Keratinocyte (primary cell): ENCODE results near the gene EEF1AKMT2. TPM values are rescaled to one million over a fixed set of nuclear protein-coding genes. Genes with fewer than 3 reads are reported as not detected.
"Not testable (repeated sequence)": the region's sequence is repeated elsewhere in the genome, so short reads cannot be mapped to it uniquely, and the experiment has no call there.

ENCODE experiments used
- DNase-seq: peaks from one replicate; pipeline ENCODE4 v3.0.0-alpha.2; 2011; ENCODE audit warnings: low read depth, missing footprints, low spot score
- FAIRE-seq: peaks from 2 replicates; lab custom pipeline; 2011; peaks lifted over from hg19 to GRCh38; lab: Jason Lieb, UNC
- H2AFZ ChIP-seq: 2 replicates; pipeline ENCODE4 v1.6.0; 2012; ENCODE audit warnings: low read length, control low read depth, inconsistent platforms; ENCODE audit not compliant: control insufficient read depth
- H3K27ac ChIP-seq: 2 replicates; pipeline ENCODE4 v1.5.1; 2011; ENCODE audit warnings: low read length; ENCODE audit not compliant: control insufficient read depth, insufficient read depth
- H3K27me3 ChIP-seq: 3 replicates; pipeline ENCODE4 v1.6.0; 2011; ENCODE audit warnings: low read length; ENCODE audit not compliant: control insufficient read depth, insufficient read depth; ENCODE audit errors: extremely low read depth
- H3K36me3 ChIP-seq, 2 experiments: 2 replicates in 1 of 2; 3 replicates in 1 of 2; pipeline ENCODE4 v1.5.1; 2011; ENCODE audit warnings: low read length in 2 of 2, mild to moderate bottlenecking in 1 of 2; ENCODE audit not compliant: control insufficient read depth in 2 of 2, insufficient read depth in 2 of 2; ENCODE audit errors: extremely low read depth in 1 of 2
- H3K4me1 ChIP-seq: 3 replicates; pipeline ENCODE4 v1.5.1; 2011; ENCODE audit warnings: low read length; ENCODE audit not compliant: control insufficient read depth, insufficient read depth; ENCODE audit errors: extremely low read depth
- H3K4me2 ChIP-seq: 3 replicates; pipeline ENCODE4 v1.6.0; 2011; ENCODE audit warnings: low read depth, low read length; ENCODE audit not compliant: control insufficient read depth, insufficient read depth; ENCODE audit errors: extremely low read depth
- H3K4me3 ChIP-seq, 3 experiments: fragments of 200-600 bp in 1 of 3; sonication (generic) in 1 of 3; 2 replicates in 2 of 3; 3 replicates in 1 of 3; pipeline ENCODE4 v1.5.1; 2011 to 2016; ENCODE audit warnings: low read length in 3 of 3, mild to moderate bottlenecking in 3 of 3, control low read depth in 2 of 3, inconsistent platforms in 1 of 3, low read depth in 1 of 3, mixed read lengths in 1 of 3, mixed run types in 1 of 3, moderate library complexity in 1 of 3; ENCODE audit not compliant: control insufficient read depth in 2 of 3, insufficient read depth in 2 of 3; ENCODE audit errors: extremely low read depth in 1 of 3
- H3K79me2 ChIP-seq: 2 replicates; pipeline ENCODE4 v1.6.0; 2012; ENCODE audit warnings: low read length; ENCODE audit not compliant: control insufficient read depth, insufficient read depth
- H3K9ac ChIP-seq: 3 replicates; pipeline ENCODE4 v1.6.0; 2011; ENCODE audit warnings: low read length; ENCODE audit not compliant: control insufficient read depth, insufficient read depth; ENCODE audit errors: extremely low read depth
- H3K9me1 ChIP-seq: 3 replicates; pipeline ENCODE4 v1.6.0; 2011; ENCODE audit warnings: low read length; ENCODE audit not compliant: control insufficient read depth, insufficient read depth; ENCODE audit errors: extremely low read depth
- H3K9me3 ChIP-seq: 2 replicates; pipeline ENCODE4 v1.5.1; 2012; ENCODE audit warnings: low read depth, low read length; ENCODE audit not compliant: control insufficient read depth
- H4K20me1 ChIP-seq: 3 replicates; pipeline ENCODE4 v1.6.0; 2011; ENCODE audit warnings: low read length; ENCODE audit not compliant: control insufficient read depth, insufficient read depth; ENCODE audit errors: extremely low read depth
- CTCF ChIP-seq, 3 experiments: IDR thresholded peaks in 1 of 3; conservative IDR thresholded peaks in 1 of 3; optimal IDR thresholded peaks in 1 of 3; 2 replicates in 2 of 3; 3 replicates in 1 of 3; pipeline versions ENCODE3 to v1.5.1; 2011; ENCODE audit warnings: low read length in 3 of 3, mild to moderate bottlenecking in 3 of 3, moderate library complexity in 2 of 3, control low read depth in 1 of 3, inconsistent platforms in 1 of 3; ENCODE audit not compliant: insufficient read depth in 2 of 3; ENCODE audit errors: extremely low read depth in 1 of 3
- EZH2 ChIP-seq: IDR thresholded peaks from one replicate; pipeline ENCODE4 v1.6.1; 2012; ENCODE audit warnings: inconsistent platforms, mild to moderate bottlenecking, low read length, moderate library complexity
- dilution Hi-C: fragments of 300-500 bp; cut with MboI; formaldehyde crosslinking; loops from one replicate; pipeline ENCODE4 v1.7.0; 2020; ENCODE audit warnings: low sequenced_read_pairs; ENCODE audit not compliant: extremely low pct_ligation_motif_present
- polyA plus RNA-seq, 5 experiments: library from polyadenylated mRNA; depleted of rRNA in 3 of 5; stranded (reverse) in 3 of 5; stranded (forward) in 1 of 5; unstranded in 1 of 5; fragments of >200 nt; gene quantifications; 1 replicate in 1 of 5; 2 replicates in 3 of 5; 3 replicates in 1 of 5; pipeline versions ENCODE4 v1.2.1 to v1.2.3, GENCODE V29; 2011 to 2012; ENCODE audit warnings: missing spikeins in 2 of 5, low read depth in 1 of 5, low replicate concordance in 1 of 5

EEF1AKMT2 gene
- polyA plus RNA-seq, 1 donor (not counting 4 experiments of a cell fraction or from before 2014, with no cell fraction given): 19.1 TPM

DNA sequence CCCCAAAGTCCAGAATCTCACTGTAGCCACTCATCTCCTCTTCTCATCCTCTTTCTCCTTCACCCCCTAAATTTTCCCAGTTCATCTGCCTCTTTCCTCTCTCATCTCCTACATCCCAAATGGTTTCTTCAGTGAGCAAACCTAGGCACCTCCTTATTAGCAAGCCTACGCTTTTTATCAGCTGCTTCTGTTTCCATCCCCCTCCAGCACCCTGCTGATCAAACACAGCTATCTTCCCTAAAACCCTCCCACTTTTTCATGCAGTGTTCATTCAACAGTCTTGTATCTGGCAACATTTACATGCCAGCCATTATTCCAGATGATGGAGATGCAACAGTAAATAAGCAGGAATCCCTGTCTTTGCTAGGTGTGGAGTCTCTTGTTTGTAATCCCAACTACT is 6.7 kb upstream of the EEF1AKMT2 start:
- H2AFZ ChIP-seq: no peak overlapping the region
- H4K20me1 ChIP-seq: no peaks in the 10 kb centered on the region
- H3K4me2 ChIP-seq: no peak overlapping the region
- TF ChIP-seq EZH2 (no peak), CTCF (optimal IDR thresholded peaks at IDR 0.05 in 1 of 3, IDR thresholded peaks at IDR 0.05 in 1 of 3, conservative IDR thresholded peaks at IDR 0.05 in 1 of 3; ENCODE audit: extremely low read depth in 1 of 3, insufficient read depth in 2 of 3, low read length in 3 of 3) (no peak)
- no peak overlapping the region for H3K9ac ChIP-seq
- FAIRE-seq (no peak), DNase-seq (no peak)
- no peaks in the 10 kb centered on the region for H3K27me3 ChIP-seq
- no peaks in the 10 kb centered on the region for H3K9me1 ChIP-seq
- peaks cover 3% of the 10 kb centered on the region for H3K4me1 ChIP-seq
- no peak overlapping the region for H3K4me3 ChIP-seq
- no peaks in the 10 kb centered on the region for H3K9me3 ChIP-seq
- H3K79me2 ChIP-seq: peaks cover 19% of the 10 kb centered on the region
- H3K27ac ChIP-seq: no peak overlapping the region
- dilution Hi-C loops: no loop called here
- no peaks in the 10 kb centered on the region for H3K36me3 ChIP-seq

DNA sequence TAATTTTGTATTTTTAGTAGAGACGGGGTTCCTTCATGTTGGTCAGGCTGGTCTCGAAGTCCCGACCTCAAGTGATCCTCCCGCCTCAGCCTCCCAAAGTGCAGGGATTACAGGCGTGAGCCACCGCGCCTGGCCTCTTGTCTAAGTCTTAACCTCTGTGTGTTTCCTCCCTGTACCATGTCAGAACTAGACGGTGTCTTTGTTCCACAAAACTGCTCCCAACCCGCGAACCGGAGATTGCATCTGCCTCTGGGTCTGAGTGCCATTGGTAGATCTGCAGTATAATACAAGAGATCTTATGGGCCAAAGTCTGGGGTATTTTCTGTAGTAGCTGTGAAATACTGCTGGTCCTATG is 1.3 kb upstream of the EEF1AKMT2 start:
- Histone ChIP-seq H3K9ac (no peak overlapping the region), H3K4me1 (peaks cover 6% of the 10 kb centered on the region), H3K9me3 (no peaks in the 10 kb centered on the region), H3K9me1 (no peaks in the 10 kb centered on the region), H3K4me3 (no peak overlapping the region), H3K27me3 (no peaks in the 10 kb centered on the region), H2AFZ (no peak overlapping the region), H3K4me2 (no peak overlapping the region), H3K36me3 (peaks cover 0 to 1% of the 10 kb centered on the region in 2 experiments), H4K20me1 (no peaks in the 10 kb centered on the region), H3K79me2 (peaks cover 28% of the 10 kb centered on the region), H3K27ac (no peak overlapping the region)
- dilution Hi-C loops: no loop called here
- TF ChIP-seq EZH2: no peak
- TF ChIP-seq CTCF (optimal IDR thresholded peaks at IDR 0.05 in 1 of 3, IDR thresholded peaks at IDR 0.05 in 1 of 3, conservative IDR thresholded peaks at IDR 0.05 in 1 of 3; ENCODE audit: extremely low read depth in 1 of 3, insufficient read depth in 2 of 3, low read length in 3 of 3): no peak
- DNase-seq: no peak
- no peak for FAIRE-seq

- H3K27me3 ChIP-seq, H3K9me1 ChIP-seq, DNase-seq, H3K4me2 ChIP-seq, H3K9me3 ChIP-seq, H3K4me3 ChIP-seq, H3K79me2 ChIP-seq, FAIRE-seq, H4K20me1 ChIP-seq, H3K27ac ChIP-seq, H3K9ac ChIP-seq, dilution Hi-C loops, H2AFZ ChIP-seq, H3K4me1 ChIP-seq: not testable (repeated sequence)
- peaks cover 0 to 14% of the 10 kb centered on the region in 2 experiments for H3K36me3 ChIP-seq
Observed at GRCh38 chr10:124782900-124783299, 8.8 kb downstream of the EEF1AKMT2 start.
